Measurements from ENCODE around the gene ZNF195.
A peak's percentile ranks its signal among the peaks of the same experiment; 100 is the strongest.
"Not testable (repeated sequence)": the region's sequence is repeated elsewhere in the genome, so short reads cannot be mapped to it uniquely, and the experiment has no call there.

The ZNF195 gene

DNA sequence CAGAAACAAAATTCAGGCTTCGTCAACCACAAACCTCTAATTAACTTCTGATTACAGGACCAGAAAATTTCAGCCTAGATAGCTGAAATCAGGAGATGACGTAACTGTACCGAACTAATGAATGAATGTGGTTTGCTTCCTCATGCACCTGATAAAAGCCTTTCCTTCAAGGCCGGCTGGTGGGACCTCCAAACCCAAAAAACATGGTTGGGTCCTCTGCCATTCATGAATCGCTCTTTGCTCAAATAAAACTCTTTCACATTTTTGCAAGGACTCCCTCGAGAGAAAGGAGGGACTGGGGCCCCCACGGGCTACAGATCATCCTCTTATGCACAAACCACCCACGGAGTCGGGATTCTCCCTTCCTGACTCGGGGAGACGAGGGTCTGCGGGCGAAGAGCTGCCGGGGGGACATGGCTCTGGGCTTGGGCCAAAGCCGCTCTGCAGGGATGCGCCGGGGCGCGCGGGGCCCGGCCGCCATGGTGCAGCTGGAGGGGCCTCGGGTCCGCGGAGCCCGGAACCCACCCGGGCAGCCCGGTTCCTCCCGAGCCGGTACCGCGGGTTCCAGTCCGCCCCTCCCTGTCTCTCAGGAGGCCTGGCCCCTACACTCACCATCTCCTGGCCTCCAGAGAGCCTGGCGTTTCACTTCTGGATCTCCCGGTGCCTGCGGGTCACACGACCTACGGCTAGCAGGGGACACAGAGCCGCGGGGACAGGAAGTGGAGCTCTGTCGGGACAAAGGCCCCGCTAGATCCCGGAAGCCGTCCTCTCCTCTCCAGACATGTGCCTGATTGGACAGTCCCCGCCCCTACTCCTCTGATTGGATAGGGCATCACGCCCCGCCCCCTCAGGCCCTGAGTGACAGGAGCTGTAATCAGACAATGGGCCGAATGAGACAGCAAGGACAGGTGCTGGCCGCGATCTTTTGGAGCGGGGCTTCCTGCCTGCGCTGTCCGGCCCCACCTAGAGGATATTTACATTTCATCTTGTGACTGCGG, at the start of gene ZNF195:
Gene ZNF195, minus strand, starts transcription at position 721 of the 998 bp plus-strand sequence. Its CDS starts 106 bp downstream, at position 615.
- peak; percentile 96 for DNase-seq (ENCODE audit: low spot score)

DNA sequence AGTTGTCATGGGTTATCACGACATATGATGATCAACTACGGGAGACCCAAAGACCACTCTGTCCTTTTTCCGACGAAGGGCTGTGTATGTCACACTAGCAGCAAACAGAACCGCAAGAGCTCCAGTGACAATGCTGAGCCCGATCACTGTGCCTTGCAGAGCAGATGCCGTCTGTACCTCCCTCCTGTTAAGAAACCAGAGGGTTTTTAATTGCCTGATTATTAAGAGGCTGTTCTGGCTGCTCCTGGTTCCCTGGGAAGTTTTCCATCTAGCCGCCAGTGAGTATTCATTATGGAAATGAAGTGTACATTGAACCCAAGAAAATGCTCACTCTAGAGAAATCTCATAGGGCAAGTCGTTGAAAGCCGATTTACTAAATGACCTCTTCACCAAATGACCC, 49.1 kb upstream of the ZNF195 start:
- DNase-seq (ENCODE audit: low spot score), result not testable (repeated sequence)

DNA sequence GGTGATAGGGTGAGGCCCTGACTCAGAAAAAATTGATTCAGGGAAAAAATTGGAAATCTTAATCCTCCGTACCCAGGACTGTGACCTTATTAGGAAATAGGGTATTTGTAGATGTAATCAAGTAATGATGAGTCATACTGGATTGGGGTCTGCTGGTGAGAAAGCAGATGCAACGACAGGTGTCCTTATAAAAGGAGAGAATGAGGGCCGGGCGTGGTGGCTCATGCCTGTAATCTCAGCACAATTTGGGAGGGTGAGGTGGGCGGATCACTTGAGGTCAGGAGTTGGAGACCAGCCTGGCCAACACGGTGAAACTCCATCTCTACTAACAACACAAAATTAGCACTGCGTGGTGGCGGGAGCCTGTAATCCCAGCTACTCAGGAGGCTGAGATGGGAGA, 47.6 kb upstream of the ZNF195 start:
- not testable (repeated sequence) for DNase-seq (ENCODE audit: low spot score)

DNA sequence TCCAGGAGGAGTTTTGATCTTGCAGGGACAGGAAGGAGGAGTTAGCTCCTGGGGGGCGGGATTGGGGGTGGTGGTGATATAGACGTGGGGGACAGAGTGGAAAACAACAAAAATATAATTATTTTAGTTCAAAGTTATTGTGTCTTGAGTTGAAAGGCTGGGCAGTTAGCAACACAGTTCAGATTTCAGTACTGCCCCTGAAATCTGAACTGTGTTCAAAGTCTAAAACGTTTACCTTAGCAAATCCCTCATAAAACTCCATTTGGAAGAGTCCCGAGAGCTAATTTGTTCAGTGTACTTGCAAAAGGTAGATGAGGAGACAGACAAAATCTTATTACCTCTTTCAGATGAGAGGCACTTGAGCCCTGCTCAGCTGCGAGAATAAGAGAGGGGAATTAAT, 45.0 kb upstream of the ZNF195 start:
- not testable (repeated sequence) for DNase-seq (ENCODE audit: low spot score)

DNA sequence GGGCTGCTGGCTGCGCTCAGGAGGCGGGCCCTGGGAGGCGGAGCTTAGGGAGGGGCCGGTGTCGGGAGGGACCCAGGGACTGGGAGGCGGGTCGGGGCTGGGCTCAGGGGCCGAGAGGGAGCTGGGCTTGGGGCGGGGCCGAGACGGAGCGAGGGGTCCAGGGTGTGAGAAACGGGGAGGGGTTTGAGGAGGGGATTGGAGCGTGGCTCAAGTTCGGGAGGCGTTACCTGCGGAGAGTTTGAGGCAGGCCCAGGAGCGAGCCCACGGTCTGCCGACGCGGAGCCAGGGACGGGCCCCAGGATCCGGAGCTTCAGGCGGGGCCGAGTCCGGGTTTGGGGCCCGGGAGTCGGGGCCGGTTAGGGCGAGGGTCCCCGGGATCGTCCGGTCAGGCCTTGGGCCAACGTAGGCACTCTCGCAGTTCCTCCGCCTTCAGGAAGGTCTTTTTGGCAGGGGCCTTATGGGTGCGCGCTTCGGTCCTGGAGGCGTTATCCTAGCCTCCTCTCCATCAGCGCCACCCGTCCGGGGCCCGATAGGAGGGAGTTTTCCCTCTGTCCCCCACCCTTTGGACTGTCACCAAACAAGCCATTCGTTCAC, 44.3 kb upstream of the ZNF195 start:
- DNase-seq (ENCODE audit: low spot score), result peak; percentile 71

DNA sequence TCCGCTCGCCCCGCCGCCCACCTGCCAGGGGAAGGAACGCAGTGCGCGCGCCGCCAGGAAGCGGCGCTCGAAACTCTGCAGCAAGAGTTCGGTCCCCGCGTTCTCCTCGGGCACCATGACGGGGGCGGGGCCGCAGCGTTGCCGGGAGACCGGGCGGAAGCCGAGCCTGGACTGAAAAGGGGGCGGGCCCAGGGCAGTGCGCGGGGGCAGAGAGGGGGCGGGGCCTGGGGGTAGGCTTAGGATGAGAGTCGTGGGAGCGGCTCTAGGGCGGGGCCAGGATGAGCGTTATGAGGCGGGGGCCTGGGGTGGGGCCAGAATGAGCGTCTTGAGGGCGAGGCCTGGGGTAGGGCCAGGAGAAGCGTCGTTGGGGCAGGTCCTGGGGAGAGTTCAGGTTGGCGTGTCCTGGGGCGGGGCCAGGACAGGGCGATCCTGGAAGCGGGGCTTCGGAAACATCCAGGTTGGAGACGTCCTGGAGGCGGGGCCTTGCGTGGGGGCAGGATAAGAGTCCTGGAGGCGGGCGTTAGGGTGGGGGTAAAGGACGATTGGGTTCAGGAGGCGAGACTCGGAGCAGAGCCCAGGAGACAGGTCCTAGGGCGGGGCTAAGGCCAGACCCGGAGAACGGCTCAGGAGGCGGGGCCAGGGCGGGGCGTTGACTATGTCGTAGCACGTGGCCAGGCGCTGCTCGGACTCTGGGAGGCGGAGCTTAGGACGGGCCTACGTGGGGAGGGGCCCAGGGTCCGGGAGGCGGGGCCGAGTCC, 43.6 kb upstream of the ZNF195 start:
- DNase-seq (ENCODE audit: low spot score), result peak; percentile 98

DNA sequence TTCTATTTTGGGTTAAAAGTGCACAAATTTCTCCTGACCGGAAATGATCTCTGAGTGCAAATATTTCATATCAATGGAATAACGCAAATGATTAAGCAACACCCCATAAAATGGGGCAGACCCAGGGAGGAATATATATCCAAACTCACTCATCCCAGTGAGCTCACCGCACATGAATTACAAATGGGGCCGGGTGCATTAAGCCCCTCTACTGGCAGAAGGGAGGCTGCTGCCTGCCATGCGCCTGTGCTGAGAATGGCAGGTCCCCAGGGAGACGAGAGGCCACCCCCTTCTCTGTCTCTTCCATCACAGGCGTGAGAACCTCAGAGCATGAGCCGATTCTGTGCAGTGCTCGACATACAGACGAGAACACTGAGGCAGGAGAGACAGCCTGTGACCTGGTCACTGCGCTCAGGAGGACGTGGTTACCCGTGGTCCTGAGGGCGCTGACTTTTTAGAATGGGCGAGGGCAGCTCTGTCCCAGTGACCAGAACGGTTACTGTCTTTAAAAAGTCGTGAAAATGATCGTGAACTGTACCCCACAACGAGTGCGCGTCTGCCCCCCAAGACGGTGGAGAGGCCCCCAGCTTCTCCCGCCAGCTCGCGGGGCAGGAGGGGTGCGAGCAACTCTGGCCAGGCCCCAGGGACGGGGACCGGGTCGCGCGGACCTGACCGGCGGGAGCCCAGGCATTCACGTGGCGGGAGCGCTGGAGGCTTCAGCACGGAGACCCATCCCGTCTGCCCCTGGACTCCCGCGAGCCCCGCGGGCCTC, 42.8 kb upstream of the ZNF195 start:
- not testable (repeated sequence) for DNase-seq (ENCODE audit: low spot score)

DNA sequence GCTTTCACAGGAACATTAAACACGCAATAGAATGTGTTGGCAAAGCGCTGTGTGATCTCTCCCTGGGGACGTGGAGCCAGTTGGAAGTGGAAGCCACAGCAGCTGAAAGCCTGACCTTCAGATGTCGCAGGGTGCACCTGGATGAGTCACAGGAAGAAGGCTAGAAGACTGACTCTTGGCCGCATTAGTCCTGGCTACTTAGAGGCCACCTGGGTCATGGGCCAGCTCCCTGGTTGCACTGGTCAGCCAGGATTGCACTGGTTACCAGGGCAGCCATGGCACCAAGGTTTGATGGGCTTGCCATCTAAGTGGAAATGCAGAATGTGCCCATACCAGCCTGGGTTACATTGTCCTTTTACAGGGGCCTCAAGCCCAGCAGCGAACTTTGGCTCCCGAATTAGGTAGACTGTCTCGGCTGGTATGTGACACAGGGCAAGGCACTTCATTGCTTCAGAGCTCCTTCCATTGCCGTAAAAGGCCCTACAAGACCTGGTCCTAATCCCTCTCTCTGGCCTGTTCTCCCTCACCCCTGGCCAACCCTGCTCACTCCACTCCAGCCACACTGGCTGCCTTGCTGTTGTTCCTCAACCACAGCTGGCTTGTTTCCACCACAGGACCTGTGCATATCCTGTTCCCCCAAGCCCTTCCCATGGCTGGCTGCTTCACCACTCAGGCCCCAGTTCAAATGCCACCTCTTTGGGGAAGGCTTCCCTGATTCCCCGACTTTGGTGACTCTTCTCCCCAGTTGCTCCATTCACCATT, 41.5 kb upstream of the ZNF195 start:
- DNase-seq (ENCODE audit: low spot score), result not testable (repeated sequence)

DNA sequence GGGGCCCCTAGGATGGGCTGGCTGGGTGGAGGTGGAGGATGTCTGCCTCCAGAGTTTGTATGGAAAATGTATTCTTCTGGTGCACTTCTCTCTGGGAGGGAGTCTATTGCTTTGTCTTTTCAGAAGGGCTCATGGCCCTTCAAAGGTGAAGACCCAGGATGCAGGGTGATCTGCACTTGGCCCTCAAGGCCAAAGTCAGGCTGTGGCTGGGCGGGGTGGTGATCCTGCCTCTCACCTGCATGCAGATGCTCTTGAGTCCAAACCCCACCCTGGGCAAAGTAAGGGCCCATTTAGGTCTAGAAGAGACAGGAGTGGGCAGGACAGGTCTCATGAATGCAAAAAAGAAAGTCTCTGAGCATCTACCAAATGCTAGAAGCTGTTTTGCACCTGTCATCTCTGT, 40.5 kb upstream of the ZNF195 start:
- not testable (repeated sequence) for DNase-seq (ENCODE audit: low spot score)

DNA sequence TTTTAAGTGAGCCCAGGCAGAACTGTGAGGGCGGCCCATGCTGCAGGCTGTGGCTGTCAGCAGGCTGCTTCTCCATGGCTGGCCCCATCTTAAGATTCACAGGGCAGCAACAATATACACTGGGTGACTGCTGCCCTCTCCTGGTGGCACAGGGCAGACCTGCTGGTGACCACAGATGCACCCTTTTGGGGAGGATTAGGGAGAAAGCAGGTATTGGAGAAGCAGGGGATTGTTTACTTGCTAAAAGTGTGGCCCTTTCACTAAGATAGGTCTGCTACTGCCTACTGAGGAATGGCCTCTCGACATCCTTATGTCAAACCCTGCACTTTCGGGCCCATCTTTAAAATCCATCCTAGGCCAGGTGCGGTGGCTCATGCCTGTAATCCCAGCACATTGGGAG, 38.1 kb upstream of the ZNF195 start:
- DNase-seq (ENCODE audit: low spot score), result not testable (repeated sequence)

DNA sequence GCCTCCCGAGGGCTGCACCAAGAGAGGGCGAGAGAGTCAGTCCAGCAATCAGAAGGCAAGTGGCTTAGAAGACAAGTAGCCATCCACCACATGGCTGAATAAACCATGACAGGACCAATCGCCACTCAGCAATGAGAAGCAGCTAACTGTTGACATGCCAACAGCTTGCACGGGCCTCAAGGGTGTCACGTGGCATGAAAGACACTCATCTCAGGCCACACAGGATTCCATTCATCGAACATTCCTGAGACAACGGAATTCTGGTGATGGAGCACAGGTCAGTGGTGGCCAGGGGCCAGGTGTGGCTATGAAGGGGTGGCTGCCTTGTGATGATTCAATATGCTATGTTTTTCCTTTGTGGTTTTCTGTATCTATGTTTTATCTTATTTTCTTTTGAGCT, 36.4 kb upstream of the ZNF195 start:
- DNase-seq (ENCODE audit: low spot score), result not testable (repeated sequence)

DNA sequence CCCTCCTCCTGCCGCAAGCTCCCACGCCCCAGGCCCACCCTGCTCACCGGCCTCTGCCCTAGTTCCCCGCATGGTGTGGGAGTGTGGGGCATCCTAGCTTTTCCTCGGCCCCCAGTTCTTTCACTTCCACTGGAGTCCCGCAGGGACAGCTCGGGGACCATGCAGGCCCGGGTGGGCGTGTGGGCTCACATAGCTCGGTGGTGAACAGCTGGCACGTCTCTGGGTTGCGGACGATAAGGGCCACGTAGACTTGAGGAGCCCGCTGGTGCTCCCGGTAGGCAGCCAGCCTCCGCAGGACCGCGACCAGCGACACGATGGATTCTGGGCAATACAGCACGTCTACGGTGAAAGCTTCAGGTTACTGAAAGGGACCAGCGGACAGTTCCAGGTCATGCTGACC, 34.7 kb upstream of the ZNF195 start:
- DNase-seq (ENCODE audit: low spot score), result not testable (repeated sequence)

DNA sequence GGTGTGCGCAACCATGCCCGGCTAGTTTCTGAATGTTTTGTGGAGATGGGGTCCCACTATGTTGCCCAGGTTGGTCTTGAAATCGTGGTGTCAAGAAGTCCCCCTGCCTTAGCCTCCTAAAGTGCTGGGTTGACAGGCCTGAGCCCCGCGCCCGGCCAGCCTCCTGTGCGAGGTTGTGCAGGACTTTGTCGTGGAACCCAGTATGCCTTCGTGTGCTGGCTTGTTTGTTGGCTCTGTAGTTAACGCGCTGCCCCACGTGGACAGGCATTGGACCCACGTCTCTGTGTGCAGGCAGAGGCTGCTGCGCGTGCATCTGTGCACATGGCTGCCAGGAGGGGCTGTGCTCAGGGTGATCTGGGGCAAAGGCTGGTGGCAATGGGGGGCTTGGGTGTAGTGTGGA, 33.9 kb upstream of the ZNF195 start:
- no peak for DNase-seq (ENCODE audit: low spot score)

DNA sequence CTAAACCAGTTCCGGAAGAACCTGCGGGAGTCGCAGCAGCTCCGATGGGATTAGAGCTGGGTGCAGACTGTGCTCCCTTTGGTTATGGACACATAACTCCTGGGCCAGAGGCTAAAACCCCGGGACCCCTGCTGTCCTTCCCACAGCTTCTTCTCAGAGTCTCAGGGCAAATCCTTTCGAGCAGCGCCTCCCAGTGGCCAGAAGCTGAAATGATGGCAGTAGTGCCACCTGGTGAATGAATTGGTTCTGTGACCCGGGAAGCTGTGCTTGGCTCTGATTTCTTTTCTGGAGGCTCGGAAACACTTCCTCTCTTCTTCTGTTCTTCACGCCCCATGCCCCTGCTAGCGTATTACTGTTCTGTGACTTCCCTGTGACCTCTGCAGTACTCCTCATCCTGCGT, 29.8 kb upstream of the ZNF195 start:
- not testable (repeated sequence) for DNase-seq (ENCODE audit: low spot score)

DNA sequence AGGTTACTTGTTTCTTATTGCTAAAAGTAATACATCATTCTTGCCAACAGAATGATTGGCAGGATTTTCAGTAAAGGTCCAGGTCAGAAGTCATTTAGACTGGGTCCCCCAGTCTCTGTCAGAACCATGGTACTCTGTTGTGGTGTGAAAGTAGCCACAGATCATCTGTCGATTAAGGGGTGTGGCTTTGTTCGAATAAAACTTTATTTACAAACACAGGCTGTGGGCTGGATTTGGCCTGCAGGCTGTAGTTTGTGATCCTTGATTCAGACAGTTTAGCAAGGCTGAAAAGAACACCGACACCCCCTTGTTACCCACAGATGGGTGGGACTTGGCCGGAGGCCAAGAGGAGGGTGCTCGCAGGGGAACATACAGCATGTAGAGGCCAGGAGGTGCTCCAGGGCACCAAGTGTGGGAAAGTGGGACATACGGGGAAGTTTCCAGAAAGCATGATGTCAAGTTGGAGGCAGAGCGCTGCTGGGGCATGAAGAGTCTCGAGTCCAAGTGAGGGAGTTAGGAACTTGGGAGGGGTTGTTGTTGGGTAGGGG, 29.2 kb upstream of the ZNF195 start:
- DNase-seq (ENCODE audit: low spot score), result not testable (repeated sequence)

DNA sequence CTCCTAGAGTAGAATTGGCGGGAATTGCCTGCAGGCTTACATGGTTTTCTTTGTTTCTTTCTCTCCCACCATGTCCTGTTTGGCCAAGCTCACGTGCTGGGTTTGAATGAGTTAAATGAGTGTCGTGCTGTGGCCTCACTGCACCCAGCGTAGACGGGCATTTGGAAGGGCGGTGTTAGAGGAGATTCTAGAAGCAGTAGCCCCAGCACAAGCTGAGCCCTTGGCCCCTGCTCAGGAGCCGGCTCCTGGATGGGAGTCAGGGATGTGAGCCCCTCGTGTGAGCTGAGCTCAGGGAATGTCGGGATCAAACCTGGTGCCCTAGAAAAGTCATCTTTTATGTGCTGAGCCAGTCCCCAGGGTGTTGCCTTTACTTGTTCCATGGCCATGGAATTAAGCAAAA, 28.0 kb upstream of the ZNF195 start:
- DNase-seq (ENCODE audit: low spot score), result not testable (repeated sequence)

DNA sequence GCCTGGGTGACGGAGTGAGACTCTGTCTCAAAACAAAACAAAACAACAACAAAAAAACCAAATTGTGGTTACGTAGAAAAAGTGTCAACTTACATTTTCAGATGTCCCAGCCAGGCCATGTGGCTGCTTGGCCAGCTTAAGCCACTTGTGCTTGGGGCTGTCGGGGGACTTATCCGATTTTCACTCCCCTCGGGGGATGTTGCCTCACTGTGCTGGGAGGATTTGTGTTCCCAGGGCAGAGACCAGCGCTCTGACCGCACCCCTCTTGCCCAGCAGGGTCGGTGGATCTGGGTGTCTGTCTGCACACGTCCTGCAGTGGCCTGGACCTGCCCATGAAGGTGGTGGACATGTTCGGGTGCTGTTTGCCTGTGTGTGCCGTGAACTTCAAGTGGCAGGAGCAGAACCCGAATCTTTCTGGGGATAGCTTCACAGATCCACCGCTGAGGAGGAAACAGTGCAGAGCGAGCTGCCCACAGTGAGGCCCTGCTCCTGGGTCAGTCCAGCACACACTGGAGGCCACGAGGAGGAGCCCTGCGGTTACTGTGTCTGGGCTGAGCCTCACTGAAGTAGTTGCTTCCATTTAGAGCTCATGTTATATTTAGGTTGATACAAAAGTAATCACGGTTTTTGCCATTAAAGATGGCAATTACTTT, 27.4 kb upstream of the ZNF195 start:
- DNase-seq (ENCODE audit: low spot score), result not testable (repeated sequence)

DNA sequence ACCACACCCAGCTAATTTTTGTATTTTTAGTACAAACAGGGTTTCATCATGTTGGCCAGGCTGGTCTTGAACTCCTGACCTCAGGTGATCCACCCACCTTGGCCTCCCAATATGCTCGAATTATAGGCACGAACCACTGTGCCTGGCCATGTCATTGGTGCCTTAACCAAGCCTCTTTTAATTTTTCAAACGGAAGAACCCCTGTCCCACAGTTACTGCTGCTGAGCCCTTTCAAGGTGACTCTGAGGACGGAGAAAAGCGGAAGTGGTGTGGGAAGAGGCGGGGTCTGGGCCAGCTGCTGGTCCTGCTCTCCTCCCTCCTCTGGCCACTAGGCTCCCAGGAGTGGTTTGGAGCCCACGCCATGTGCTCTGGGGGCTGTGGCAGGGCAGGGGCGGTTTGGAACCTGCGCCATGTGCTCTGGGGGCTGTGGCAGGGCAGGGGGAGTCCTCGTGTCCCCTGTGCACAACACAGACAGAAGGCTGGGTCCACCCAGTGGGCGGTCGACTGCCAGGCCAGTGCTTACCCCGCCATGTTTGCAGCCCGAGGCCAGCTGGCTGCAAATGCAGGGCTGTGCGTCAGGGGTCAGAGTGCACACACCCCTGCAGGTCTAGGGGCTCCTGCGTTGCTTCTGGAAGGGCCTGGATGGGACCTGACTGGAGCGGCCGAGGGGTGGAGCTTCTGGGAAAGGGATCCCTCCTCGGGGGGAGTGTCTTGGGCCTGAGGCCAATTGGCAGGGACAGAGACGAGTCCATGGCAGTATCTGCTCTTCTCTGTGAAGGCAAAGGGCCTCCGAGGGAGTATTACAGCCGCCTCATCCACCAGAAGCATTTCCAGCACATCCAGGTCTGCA, 25.4 kb upstream of the ZNF195 start:
- peak; percentile 73 for DNase-seq (ENCODE audit: low spot score)

DNA sequence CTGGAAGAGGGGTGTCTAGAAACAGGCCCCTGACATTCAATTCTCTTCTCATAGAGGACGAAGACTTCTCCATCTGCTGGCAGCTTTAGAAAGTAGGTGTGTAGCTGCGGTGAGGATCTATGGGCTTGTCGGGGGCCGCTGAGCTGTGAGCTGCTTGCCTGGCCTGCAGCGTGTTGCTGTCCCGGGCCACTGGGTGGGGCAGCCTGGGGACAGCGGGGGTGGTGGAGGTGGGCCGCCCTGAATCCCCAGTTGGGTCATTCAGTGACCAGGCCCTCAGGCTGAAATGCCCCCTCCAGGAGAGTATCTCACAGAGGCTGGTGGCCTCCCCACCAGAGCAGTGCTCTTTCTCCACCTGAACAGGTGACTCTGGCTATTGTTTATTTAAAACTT, 23.9 kb upstream of the ZNF195 start:
- not testable (repeated sequence) for DNase-seq (ENCODE audit: low spot score)
